Measurements from ENCODE around the gene SLF2.

GRCh38 chr10:100983868-100984671, 71.3 kb downstream of the SLF2 start:
- TF ChIP-seq POLR2A (IDR thresholded peaks at IDR 0.05) (no peak), CTCF (IDR thresholded peaks at IDR 0.05) (no peak)

Measured in prostate gland (tissue), 2 donors.